GM13976 (cell line): ENCODE results near the gene TTBK1.

ENCODE experiments used
- DNase-seq: peaks from one replicate; pipeline ENCODE4 v3.0.0; 2012; ENCODE audit warnings: low spot score
- in situ Hi-C: fragments of 300-500 bp; cut with MboI; formaldehyde crosslinking; loops from one replicate; pipeline ENCODE4 v1.12.0; 2022; ENCODE audit warnings: low sequenced_read_pairs, mixed read lengths, inconsistent platforms; ENCODE audit not compliant: unreplicated experiment
- TF ChIP-seq, protein P1 (sequence below): IDR thresholded peaks from 2 replicates; pipeline ENCODE4 v1.5.1; 2012; ENCODE audit warnings: borderline replicate concordance, mild to moderate bottlenecking; ENCODE audit not compliant: insufficient read depth; ENCODE audit errors: extremely low read depth, missing control alignments, control extremely low read depth

Gene TTBK1

DNA sequence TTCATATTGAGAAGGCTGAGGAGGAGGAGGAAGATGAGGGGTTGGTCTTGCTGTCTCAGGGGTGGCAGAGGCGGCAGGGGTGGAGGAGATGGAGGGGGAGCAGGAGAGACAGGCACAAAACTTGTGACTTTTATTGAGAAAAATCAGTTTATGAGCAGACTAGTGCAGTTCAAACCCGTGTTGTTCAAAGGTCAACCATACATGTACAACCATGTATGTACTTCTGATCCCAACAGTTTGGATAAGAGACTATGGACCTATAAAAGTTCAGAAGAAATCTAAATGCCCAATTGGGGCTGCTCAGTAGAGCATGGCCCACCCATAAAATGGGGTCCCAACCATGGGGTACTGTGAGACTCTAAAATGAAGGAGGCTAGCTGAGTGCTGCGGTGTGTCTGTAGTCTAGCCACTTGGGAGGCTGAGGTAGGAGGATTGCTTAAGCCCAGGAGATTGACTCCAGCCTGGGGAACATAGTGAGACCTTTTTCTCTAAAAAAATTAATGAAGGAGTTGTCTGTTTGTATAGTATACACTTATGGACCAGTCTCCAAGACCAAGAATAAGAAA is 47.1 kb downstream of the TTBK1 start:
- in situ Hi-C loops = no loop called here
- TF ChIP-seq, protein P1, sequence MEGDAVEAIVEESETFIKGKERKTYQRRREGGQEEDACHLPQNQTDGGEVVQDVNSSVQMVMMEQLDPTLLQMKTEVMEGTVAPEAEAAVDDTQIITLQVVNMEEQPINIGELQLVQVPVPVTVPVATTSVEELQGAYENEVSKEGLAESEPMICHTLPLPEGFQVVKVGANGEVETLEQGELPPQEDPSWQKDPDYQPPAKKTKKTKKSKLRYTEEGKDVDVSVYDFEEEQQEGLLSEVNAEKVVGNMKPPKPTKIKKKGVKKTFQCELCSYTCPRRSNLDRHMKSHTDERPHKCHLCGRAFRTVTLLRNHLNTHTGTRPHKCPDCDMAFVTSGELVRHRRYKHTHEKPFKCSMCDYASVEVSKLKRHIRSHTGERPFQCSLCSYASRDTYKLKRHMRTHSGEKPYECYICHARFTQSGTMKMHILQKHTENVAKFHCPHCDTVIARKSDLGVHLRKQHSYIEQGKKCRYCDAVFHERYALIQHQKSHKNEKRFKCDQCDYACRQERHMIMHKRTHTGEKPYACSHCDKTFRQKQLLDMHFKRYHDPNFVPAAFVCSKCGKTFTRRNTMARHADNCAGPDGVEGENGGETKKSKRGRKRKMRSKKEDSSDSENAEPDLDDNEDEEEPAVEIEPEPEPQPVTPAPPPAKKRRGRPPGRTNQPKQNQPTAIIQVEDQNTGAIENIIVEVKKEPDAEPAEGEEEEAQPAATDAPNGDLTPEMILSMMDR = no peak
- no peak for DNase-seq

DNA sequence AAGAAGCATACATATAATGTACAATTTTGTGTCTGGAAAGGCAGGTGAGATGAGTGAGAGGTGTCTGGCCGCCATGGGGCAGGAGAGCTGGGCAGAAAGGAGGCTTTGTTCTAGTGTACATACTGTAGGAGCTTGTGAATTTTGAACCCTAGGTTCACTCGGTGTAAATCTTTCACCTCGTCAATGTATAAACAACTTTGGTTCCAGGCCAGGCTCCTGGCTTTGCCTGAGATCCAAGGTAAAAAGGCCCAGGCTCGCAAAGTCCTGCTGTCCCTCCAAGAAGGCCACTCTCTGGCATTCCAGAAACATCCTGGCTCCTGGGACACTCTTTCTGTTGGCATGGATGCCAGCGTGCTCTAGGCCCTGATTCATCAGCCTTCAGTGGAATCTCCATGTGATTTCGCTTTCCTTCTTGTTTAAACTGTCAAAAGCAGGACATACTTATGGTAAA is 47.6 kb downstream of the TTBK1 start:
- TF ChIP-seq, protein P1 = no peak
- DNase-seq = no peak
- in situ Hi-C loops = no loop called here

DNA sequence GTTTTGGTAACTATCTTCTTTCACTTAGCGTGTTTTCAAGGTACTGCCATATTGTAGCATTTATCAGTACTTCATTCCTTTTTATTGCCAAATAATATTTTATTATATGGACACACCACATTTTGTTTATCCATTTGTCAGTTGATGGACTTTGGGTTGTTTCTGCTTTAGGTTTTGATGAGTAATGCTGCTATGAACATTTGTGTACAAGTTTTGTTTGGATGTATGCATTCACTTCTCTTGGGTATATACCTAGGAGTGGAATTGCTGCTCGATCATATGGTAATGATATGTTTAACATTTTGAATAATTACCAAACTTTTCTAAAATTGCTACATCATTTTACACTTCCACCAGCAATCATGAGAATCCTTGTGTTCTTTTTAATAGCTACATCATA is 48.4 kb downstream of the TTBK1 start:
- DNase-seq = no peak
- TF ChIP-seq, protein P1 = no peak
- in situ Hi-C loops = no loop called here

DNA sequence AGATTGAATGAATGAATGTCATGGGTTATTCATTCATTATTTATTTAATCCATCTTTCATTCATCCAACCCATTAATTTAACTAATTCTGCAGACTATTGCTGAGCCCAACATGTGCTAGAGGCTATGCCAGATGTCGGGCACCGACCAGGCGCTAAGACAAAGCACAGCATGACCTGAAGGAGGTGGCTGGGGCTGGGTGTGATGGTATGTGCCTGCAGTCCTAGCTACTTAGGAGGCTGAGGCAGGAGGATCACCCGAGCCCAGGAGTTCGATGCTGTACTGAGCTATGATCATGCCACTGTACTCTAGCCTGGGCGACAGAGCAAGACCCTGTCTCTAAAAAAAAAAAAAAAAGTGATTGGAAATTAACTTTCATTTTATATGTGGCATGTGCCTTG is 49.1 kb downstream of the TTBK1 start:
- in situ Hi-C loops = no loop called here
- DNase-seq = no peak
- TF ChIP-seq, protein P1 = no peak

DNA sequence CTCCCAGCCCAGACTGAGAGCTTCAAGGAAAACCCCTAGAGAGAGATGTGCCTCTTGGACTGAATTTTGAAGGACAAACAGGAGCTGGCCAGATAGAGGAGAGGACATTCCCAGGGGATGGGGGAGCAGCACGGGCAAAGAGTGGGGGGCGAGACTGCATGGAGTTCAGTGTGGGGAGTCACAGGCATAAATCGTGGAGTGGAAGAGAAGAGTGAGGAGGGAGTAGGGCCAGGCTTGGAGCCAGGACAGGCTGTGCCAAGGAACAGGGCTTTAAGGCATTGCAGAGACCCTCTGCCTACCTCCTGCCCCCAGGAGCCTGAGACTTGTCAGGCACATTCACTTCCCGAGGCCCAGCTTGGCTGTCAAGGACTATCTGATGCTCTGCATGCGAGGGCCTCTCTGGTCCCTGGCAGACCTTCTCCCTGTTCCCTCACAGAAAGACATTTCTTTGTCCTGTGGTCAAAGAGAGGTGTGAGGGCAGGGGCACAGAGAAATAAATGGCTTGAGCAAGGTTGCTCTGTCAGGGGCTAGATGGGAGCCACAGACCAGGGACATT is 49.6 kb downstream of the TTBK1 start:
- in situ Hi-C loops = no loop called here
- TF ChIP-seq, protein P1 = no peak
- no peak for DNase-seq

DNA sequence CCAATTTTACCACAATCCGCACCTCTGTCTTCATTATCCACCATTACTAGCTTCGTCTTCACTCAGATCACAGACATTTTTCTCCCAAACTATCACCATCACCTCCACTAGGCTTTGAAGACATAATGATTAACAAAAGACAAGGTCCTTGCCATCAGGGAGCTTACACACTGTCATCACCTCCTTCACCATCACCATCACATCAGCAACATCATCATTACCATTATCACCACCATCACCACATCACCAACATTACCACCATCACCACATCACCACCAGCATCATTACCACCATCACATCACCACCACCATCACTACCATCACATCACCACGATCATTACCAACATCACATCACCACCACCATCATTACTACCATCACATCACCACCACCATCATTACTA is 50.4 kb downstream of the TTBK1 start:
- in situ Hi-C loops = no loop called here
- DNase-seq = no peak
- TF ChIP-seq, protein P1 = no peak
